NAMALWA (cell line): ENCODE results near the gene C14orf93.
"Not testable (repeated sequence)": the region's sequence is repeated elsewhere in the genome, so short reads cannot be mapped to it uniquely, and the experiment has no call there.

Experiments
- DNase-seq: peaks from one replicate; pipeline ENCODE4 v3.0.0-alpha.2; 2015; ENCODE audit warnings: low spot score

C14orf93 gene

DNA sequence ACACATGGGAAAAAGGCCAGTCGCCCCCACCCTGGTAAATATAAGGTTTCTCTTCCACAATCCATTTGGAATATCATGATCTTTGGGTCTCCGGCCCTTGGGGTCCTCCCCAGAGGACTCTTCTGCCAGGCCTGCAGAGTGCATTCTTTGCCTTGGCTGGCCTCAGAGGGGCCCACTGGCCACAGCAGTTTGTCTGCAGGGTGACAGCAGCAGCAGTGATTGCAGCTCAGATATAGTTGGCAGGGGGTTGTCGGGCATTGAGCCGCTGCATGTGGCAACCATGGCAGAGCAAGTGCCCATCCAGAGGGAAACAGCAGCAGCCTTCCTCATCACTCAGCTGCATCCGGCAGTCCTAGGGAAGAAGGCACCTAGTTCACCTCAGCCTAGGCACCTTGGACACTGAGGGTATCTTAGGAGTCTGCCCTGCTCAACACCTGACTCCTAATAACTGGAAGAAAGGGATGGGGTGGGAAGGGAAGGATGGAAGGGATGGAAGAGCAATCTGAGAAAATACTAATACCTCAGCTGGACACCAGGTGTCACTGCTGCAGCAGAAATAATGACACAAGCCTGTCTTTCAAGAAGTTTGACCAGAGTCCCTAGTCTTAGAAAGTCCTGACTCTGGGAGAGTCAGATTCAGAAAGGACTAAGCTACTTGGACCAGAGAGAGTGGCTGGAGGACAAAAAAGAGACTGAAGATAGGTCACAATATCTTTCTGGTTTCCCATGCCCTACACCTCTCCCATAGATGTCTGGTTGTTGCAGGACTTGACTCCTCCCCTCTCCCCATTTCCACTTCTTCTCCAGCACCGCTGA lies 36.5 kb downstream of the C14orf93 start:
- peak; percentile 68 for DNase-seq

GRCh38 chr14:22972313-22972930 lies 37.5 kb downstream of the C14orf93 start:
- DNase-seq: no peak

DNA sequence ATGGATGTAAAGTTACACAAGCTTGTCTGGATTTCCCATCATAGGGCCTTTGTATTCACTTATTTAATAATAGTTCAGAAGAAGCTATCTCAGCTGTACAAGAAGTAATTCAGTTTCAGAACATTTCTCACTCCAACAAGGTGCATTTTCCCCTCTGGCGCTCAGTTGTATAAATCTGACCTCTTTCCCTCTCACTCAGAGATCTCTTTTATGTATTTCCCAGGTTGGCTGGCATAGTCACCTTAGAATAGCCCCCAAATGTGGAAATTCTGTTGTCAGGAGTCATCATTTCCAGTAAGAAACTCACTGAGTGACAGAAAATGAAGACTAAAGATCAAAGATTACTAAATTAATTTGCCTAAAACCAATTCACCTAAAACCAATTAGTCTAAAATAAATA lies 38.8 kb downstream of the C14orf93 start:
- DNase-seq: no peak

- no peak for DNase-seq
Observed at GRCh38 chr14:22966783-22967269, 43.1 kb downstream of the C14orf93 start.

- not testable (repeated sequence) for DNase-seq
Observed at GRCh38 chr14:22965916-22966782, 43.8 kb downstream of the C14orf93 start.

DNA sequence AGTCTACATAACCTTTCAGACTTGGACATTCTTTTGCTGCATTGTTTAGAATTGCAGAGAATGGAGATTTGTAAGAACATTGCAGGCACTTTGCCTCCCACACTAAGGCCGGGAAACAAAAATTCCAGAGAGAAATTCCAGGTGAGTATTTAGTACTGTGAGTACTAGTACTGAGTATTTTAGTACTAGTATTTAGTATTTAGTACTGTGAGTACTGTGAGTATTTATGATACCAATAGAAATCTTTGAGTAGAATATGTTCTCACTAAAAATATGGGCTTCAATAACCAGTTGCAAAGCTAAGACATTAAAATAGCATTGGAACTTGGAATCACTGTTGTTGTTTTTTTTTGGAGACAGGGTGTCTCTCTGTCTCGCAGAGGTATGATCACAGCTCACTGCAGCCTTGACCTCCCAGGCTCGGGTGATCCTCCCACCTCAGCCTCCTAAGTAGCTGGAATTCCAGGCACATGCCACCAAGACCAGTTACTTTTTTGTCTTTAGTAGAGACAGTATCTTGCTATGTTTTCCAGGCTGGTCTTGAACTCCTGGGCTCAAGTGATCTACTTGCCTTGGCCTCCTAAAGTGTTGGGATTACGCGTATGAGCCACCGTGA lies 47.8 kb downstream of the C14orf93 start:
- DNase-seq: no peak

GRCh38 chr14:22955702-22956569 lies 54.0 kb downstream of the C14orf93 start:
- no peak for DNase-seq

GRCh38 chr14:22952418-22952817 lies 57.5 kb downstream of the C14orf93 start:
- no peak for DNase-seq

GRCh38 chr14:22951795-22952194 lies 58.1 kb downstream of the C14orf93 start:
- not testable (repeated sequence) for DNase-seq

GRCh38 chr14:22945642-22946041 lies 64.3 kb downstream of the C14orf93 start:
- no peak for DNase-seq

GRCh38 chr14:22939684-22940083 lies 70.3 kb downstream of the C14orf93 start:
- DNase-seq: no peak
